Measurements from ENCODE around the gene PIGV.
A peak's percentile ranks its signal among the peaks of the same experiment; 100 is the strongest.
"Not testable (repeated sequence)": the region's sequence is repeated elsewhere in the genome, so short reads cannot be mapped to it uniquely, and the experiment has no call there.

PIGV gene

GRCh38 chr1:26799479-26800142 lies 11.9 kb downstream of the PIGV start:
- peak; percentile 50 for DNase-seq

- not testable (repeated sequence) for DNase-seq
Measured at GRCh38 chr1:26803932-26804331, 16.2 kb downstream of the PIGV start.

GRCh38 chr1:26810105-26810504 lies 22.4 kb downstream of the PIGV start:
- peak; percentile 83 for DNase-seq

GRCh38 chr1:26811057-26811456 lies 23.3 kb downstream of the PIGV start:
- peak; percentile 61 for DNase-seq

- DNase-seq, result peak; percentile 77
Measured at GRCh38 chr1:26811708-26812107, 24.0 kb downstream of the PIGV start.

GRCh38 chr1:26814377-26814776 lies 26.6 kb downstream of the PIGV start:
- DNase-seq, result no peak

GRCh38 chr1:26814893-26815292 lies 27.1 kb downstream of the PIGV start:
- DNase-seq, result no peak

GRCh38 chr1:26820784-26821269 lies 33.1 kb downstream of the PIGV start:
- peak; percentile 26 for DNase-seq

GRCh38 chr1:26822737-26823395 lies 35.1 kb downstream of the PIGV start:
- DNase-seq, result no peak

- no peak for DNase-seq
Measured at GRCh38 chr1:26824731-26825130, 37.0 kb downstream of the PIGV start.

- peak; percentile 80 for DNase-seq
Measured at GRCh38 chr1:26826261-26827105, 38.7 kb downstream of the PIGV start, which contains the start of gene ZDHHC18. Gene ZDHHC18 (plus strand): TSS chr1:26826688. CDS start chr1:26826805, 117 bp downstream.

GRCh38 chr1:26827106-26827604 lies 39.4 kb downstream of the PIGV start:
- DNase-seq, result no peak

GRCh38 chr1:26827663-26828062 lies 39.9 kb downstream of the PIGV start:
- DNase-seq, result no peak

- peak; percentile 35 for DNase-seq
Measured at GRCh38 chr1:26828411-26828991, 40.8 kb downstream of the PIGV start.

GRCh38 chr1:26829184-26829911 lies 41.6 kb downstream of the PIGV start:
- DNase-seq, result no peak

- no peak for DNase-seq
Measured at GRCh38 chr1:26831059-26831458, 43.3 kb downstream of the PIGV start.

GRCh38 chr1:26831546-26832248 lies 43.9 kb downstream of the PIGV start:
- DNase-seq, result no peak

GRCh38 chr1:26832249-26832960 lies 44.7 kb downstream of the PIGV start:
- no peak for DNase-seq

- DNase-seq, result peak; percentile 94
Measured at GRCh38 chr1:26833432-26834405, 46.0 kb downstream of the PIGV start.

All from activated CD4-positive, alpha-beta T cell treated with anti-CD3 and anti-CD28 coated beads, Interleukin-10, Interleukin-2, amounts not matched to agents 100 ng/mL and 50 ng/mL, durations not matched to agents 16 hours and 8 hours (primary cell).